NCI-H460 (cell line): ENCODE measurements around the gene SUSD2. TPM values are rescaled to one million over a fixed set of nuclear protein-coding genes. Genes with fewer than 3 reads are reported as not detected.
"Not testable (repeated sequence)": the region's sequence is repeated elsewhere in the genome, so short reads cannot be mapped to it uniquely, and the experiment has no call there.

ENCODE experiments used
- DNase-seq: peaks from one replicate; pipeline ENCODE4 v3.0.0-alpha.2; 2016; ENCODE audit warnings: low read depth; ENCODE audit errors: extremely low read depth
- total RNA-seq: library from RNA; depleted of rRNA; stranded (reverse); fragments of >200 nt; shearing (Covaris generic); gene quantifications from 2 replicates; pipeline ENCODE4 v1.2.3, GENCODE V29; 2014

The SUSD2 gene
- total RNA-seq, 1 experiment from 2014 or later = 0.02 TPM

- no peak for DNase-seq
Observed at GRCh38 chr22:24170632-24171031, 10.7 kb upstream of the SUSD2 start.

- no peak for DNase-seq
Observed at GRCh38 chr22:24171822-24172221, 9.5 kb upstream of the SUSD2 start.

- DNase-seq = peak; percentile 58
Observed at GRCh38 chr22:24175160-24175808, 6.0 kb upstream of the SUSD2 start.

- DNase-seq = no peak
Observed at GRCh38 chr22:24176040-24176439, 5.2 kb upstream of the SUSD2 start.

- DNase-seq = no peak
Observed at GRCh38 chr22:24176630-24177029, 4.7 kb upstream of the SUSD2 start.

- DNase-seq = no peak
Observed at GRCh38 chr22:24177045-24177444, 4.2 kb upstream of the SUSD2 start.

GRCh38 chr22:24177456-24177855 lies 3.8 kb upstream of the SUSD2 start:
- DNase-seq = no peak

- no peak for DNase-seq
Observed at GRCh38 chr22:24178021-24178431, 3.3 kb upstream of the SUSD2 start.

- DNase-seq = no peak
Observed at GRCh38 chr22:24178502-24179440, 2.5 kb upstream of the SUSD2 start.

GRCh38 chr22:24179478-24180210 lies 1.6 kb upstream of the SUSD2 start:
- no peak for DNase-seq

- no peak for DNase-seq
Observed at GRCh38 chr22:24180316-24181087, 785 bp upstream of the SUSD2 start.

- DNase-seq = no peak
Observed at GRCh38 chr22:24181996-24182899, 961 bp downstream of the SUSD2 start.

GRCh38 chr22:24182900-24183246 lies 1.6 kb downstream of the SUSD2 start:
- DNase-seq = not testable (repeated sequence)

- no peak for DNase-seq
Observed at GRCh38 chr22:24183321-24184031, 2.2 kb downstream of the SUSD2 start.

- no peak for DNase-seq
Observed at GRCh38 chr22:24184057-24184798, 2.9 kb downstream of the SUSD2 start.

- DNase-seq = no peak
Observed at GRCh38 chr22:24185001-24185500, 3.8 kb downstream of the SUSD2 start.

GRCh38 chr22:24185501-24186351 lies 4.4 kb downstream of the SUSD2 start:
- no peak for DNase-seq
